HCT116 (cell line): ENCODE measurements around the gene FAN1. TPM values are rescaled to one million over a fixed set of nuclear protein-coding genes. Genes with fewer than 3 reads are reported as not detected.

Experiments used
- ATAC-seq: fragments of 200-7000 bp; cut with Tn5 transposase; 2 replicates; pipeline ENCODE4 v1.9.1; 2020; ENCODE audit warnings: mild to moderate bottlenecking, moderate library complexity
- BruUV-seq: library from RNA; stranded (reverse); fragments of 400-500 nt; replicated peaks from 2 replicates; lab custom pipeline; 2021; lab: Mats Ljungman, UMichigan
- CTCF ChIA-PET: fragments of 300-600 bp; sonication (Branson Sonifier 250); formaldehyde crosslinking; loops from one replicate; lab custom pipeline; 2021; ENCODE audit warnings: antibody characterized with exemption; lab: Charles Lee
- POLR2A ChIA-PET: fragments of 300-600, 350-600 bp; sonication (Branson Sonifier 250); formaldehyde crosslinking; loops from one replicate; lab custom pipeline; 2021; ENCODE audit warnings: antibody characterized with exemption; lab: Charles Lee
- RAD21 ChIA-PET, 2 experiments: fragments of 300-600 bp; sonication (Branson Sonifier 250); formaldehyde crosslinking; loops; one replicate each; lab custom pipeline; 2023; ENCODE audit warnings: low total read pairs in 2 of 2; ENCODE audit not compliant: uncharacterized antibody in 2 of 2, unreplicated experiment in 2 of 2, low non-redundant PET in 1 of 2; lab: Charles Lee
- DNase-seq: peaks from one replicate; pipeline ENCODE4 v3.0.0-alpha.2; 2010; ENCODE audit warnings: low read depth, low spot score
- H2AFZ ChIP-seq: fragments of 200-600 bp; shearing (Covaris generic), sonication (generic); 2 replicates; pipeline ENCODE4 v1.6.1; 2017; ENCODE audit warnings: low read depth, mixed run types, mixed read lengths, antibody characterized with exemption, low read length; ENCODE audit not compliant: poor library complexity, severe bottlenecking
- H3K27ac ChIP-seq: 2 replicates; pipeline ENCODE4 v1.5.1; 2012; ENCODE audit warnings: low read depth, low read length
- H3K27me3 ChIP-seq: fragments of 200-600 bp; sonication (generic); 2 replicates; pipeline ENCODE4 v1.6.1; 2016; ENCODE audit warnings: mixed run types, low read length, mixed read lengths; ENCODE audit not compliant: insufficient read depth
- H3K36me3 ChIP-seq, 2 experiments: fragments of 200-500 bp in 1 of 2; fragments of 200-600 bp in 1 of 2; sonication (Bioruptor generic) in 1 of 2; sonication (generic) in 1 of 2; 2 replicates each; pipeline versions ENCODE4 v1.5.1 to v1.6.1; 2014 to 2016; ENCODE audit warnings: low read length in 2 of 2, inconsistent platforms in 1 of 2, mixed read lengths in 1 of 2, mixed run types in 1 of 2; ENCODE audit not compliant: insufficient read depth in 2 of 2, control insufficient read depth in 1 of 2
- H3K4me1 ChIP-seq, 2 experiments: fragments of 200-600 bp in 1 of 2; sonication (generic) in 1 of 2; 2 replicates each; pipeline versions ENCODE4 v1.5.1 to v1.6.1; 2012 to 2017; ENCODE audit warnings: low read length in 2 of 2, inconsistent platforms in 1 of 2, mild to moderate bottlenecking in 1 of 2, mixed read lengths in 1 of 2, mixed run types in 1 of 2, moderate library complexity in 1 of 2; ENCODE audit not compliant: insufficient read depth in 2 of 2, control insufficient read depth in 1 of 2
- H3K4me2 ChIP-seq: fragments of 200-600 bp; sonication (generic); 2 replicates; pipeline ENCODE4 v1.6.1; 2017; ENCODE audit warnings: mixed run types, low read length, mixed read lengths
- H3K4me3 ChIP-seq, 2 experiments: fragments of 200-600 bp in 1 of 2; sonication (generic) in 1 of 2; replicated peaks in 1 of 2; 2 replicates each; pipeline ENCODE4 v1.5.1; 2011 to 2016; ENCODE audit warnings: low read length in 2 of 2, control low read depth in 1 of 2, low read depth in 1 of 2, mild to moderate bottlenecking in 1 of 2, mixed read lengths in 1 of 2, mixed run types in 1 of 2
- H3K79me2 ChIP-seq: fragments of 200-600 bp; sonication (generic); 2 replicates; pipeline ENCODE4 v1.6.1; 2017; ENCODE audit warnings: mild to moderate bottlenecking, mixed run types, low read length, moderate library complexity, mixed read lengths; ENCODE audit not compliant: insufficient read depth
- H3K9ac ChIP-seq: fragments of 200-600 bp; sonication (generic); 2 replicates; pipeline ENCODE4 v1.6.1; 2016; ENCODE audit warnings: low read length, mixed read lengths
- H3K9me2 ChIP-seq: fragments of 200-600 bp; sonication (generic), shearing (Covaris generic); 2 replicates; pipeline ENCODE4 v1.6.1; 2017; ENCODE audit warnings: mixed run types, mild to moderate bottlenecking, moderate library complexity; ENCODE audit not compliant: insufficient read depth
- H3K9me3 ChIP-seq, 2 experiments: fragments of 200-500 bp in 1 of 2; fragments of 200-600 bp in 1 of 2; sonication (Bioruptor generic) in 1 of 2; sonication (generic) in 1 of 2; 2 replicates each; pipeline ENCODE4 v1.6.1; 2014 to 2017; ENCODE audit warnings: low read length in 2 of 2, mixed read lengths in 2 of 2, inconsistent platforms in 1 of 2, low read depth in 1 of 2, mild to moderate bottlenecking in 1 of 2, mixed run types in 1 of 2, moderate library complexity in 1 of 2; ENCODE audit not compliant: control insufficient read depth in 1 of 2, insufficient read depth in 1 of 2
- H4K20me1 ChIP-seq: fragments of 200-600 bp; sonication (generic), shearing (Covaris generic); 2 replicates; pipeline ENCODE4 v1.6.1; 2017; ENCODE audit warnings: mixed run types, mild to moderate bottlenecking, moderate library complexity; ENCODE audit not compliant: insufficient read depth
- ATF3 ChIP-seq: IDR thresholded peaks from 2 replicates; pipeline ENCODE4 v1.6.1; 2012
- CEBPB ChIP-seq: IDR thresholded peaks from 2 replicates; pipeline ENCODE4 v1.6.1; 2012; ENCODE audit warnings: low read depth
- EGR1 ChIP-seq: IDR thresholded peaks from 2 replicates; pipeline ENCODE4 v1.6.1; 2012; ENCODE audit warnings: low read depth
- ELF1 ChIP-seq: IDR thresholded peaks from 2 replicates; pipeline ENCODE4 v1.6.1; 2012; ENCODE audit warnings: low read depth, borderline replicate concordance
- FOSL1 ChIP-seq: IDR thresholded peaks from 2 replicates; pipeline ENCODE4 v1.6.1; 2012; ENCODE audit warnings: low read depth
- POLR2A ChIP-seq: IDR thresholded peaks from 2 replicates; pipeline ENCODE4 v1.7.0; 2011; ENCODE audit warnings: borderline replicate concordance; ENCODE audit not compliant: insufficient read depth, insufficient read length; ENCODE audit errors: extremely low read depth
- POLR2AphosphoS5 ChIP-seq: IDR thresholded peaks from 2 replicates; pipeline ENCODE4 v1.6.1; 2011; ENCODE audit warnings: mild to moderate bottlenecking, low read depth, low read length, moderate library complexity
- RAD21 ChIP-seq: IDR thresholded peaks from 2 replicates; pipeline ENCODE4 v1.6.1; 2012; ENCODE audit warnings: low read depth, mild to moderate bottlenecking
- SIN3A ChIP-seq: IDR thresholded peaks from 2 replicates; pipeline ENCODE4 v1.6.1; 2012; ENCODE audit warnings: low read depth
- TCF7L2 ChIP-seq: IDR thresholded peaks from 2 replicates; pipeline ENCODE4 v1.7.0; 2011; ENCODE audit warnings: borderline replicate concordance, inconsistent platforms; ENCODE audit not compliant: insufficient read depth, insufficient read length; ENCODE audit errors: extremely low read depth
- YY1 ChIP-seq: IDR thresholded peaks from 2 replicates; pipeline ENCODE4 v1.6.1; 2011; ENCODE audit warnings: low read length, low read depth, moderate library complexity, mild to moderate bottlenecking; ENCODE audit not compliant: insufficient replicate concordance; ENCODE audit errors: extremely low read depth
- ZBTB33 ChIP-seq: IDR thresholded peaks from 2 replicates; pipeline ENCODE4 v1.6.1; 2011; ENCODE audit warnings: mild to moderate bottlenecking, low read length, moderate library complexity; ENCODE audit not compliant: insufficient replicate concordance; ENCODE audit errors: extremely low read depth
- ZFX ChIP-seq: fragments of 450-650 bp; IDR thresholded peaks from 2 replicates; pipeline ENCODE4 v1.6.1; 2017
- ZNF274 ChIP-seq: fragments of 200-500 bp; sonication (Bioruptor generic); IDR thresholded peaks from 2 replicates; pipeline ENCODE4 v1.6.1; 2014; ENCODE audit warnings: mild to moderate bottlenecking, low read depth, low read length, inconsistent platforms
- intact Hi-C: fragments of 100-400 bp; cut with micrococcal nuclease; formaldehyde crosslinking; loops from 2 replicates; pipeline ENCODE4 v1.10.0; 2022
- total RNA-seq: library from RNA; stranded (reverse); gene quantifications from one replicate; pipeline ENCODE4 v1.2.1, GENCODE V29; 2021; ENCODE audit not compliant: unreplicated experiment

Gene FAN1
- total RNA-seq, 1 experiment from 2014 or later, result 17.4 TPM

GRCh38 chr15:30991255-30992235 is 87.8 kb downstream of the FAN1 start, which contains the start of gene MTMR10:
Gene MTMR10, minus strand, starts transcription at chr15:30991628. Its CDS starts 122 bp downstream, at chr15:30991506.
- TF ChIP-seq CEBPB (no peak), POLR2AphosphoS5 (peak; percentile 86; the same call in 1 of the 2 replicates), FOSL1 (no peak), ZFX (peak; percentile 98), POLR2A (peak; percentile 82), YY1 (peak; percentile 59), RAD21 (no peak), ELF1 (peak; percentile 25; the same call in 1 of the 2 replicates), ZNF274 (no peak), TCF7L2 (no peak), SIN3A (no peak; the same call in 1 of the 2 replicates), ZBTB33 (peak; percentile 83), EGR1 (no peak), ATF3 (no peak)
- peak; percentile 36 for DNase-seq
- H4K20me1 ChIP-seq, result no peaks in the 10 kb centered on the region
- peak within 1 kb of the TSS; percentile 87 for H3K9ac ChIP-seq
- intact Hi-C loops, result no loop called here
- RAD21 ChIA-PET, result no interaction called here
- H3K27ac ChIP-seq, result peak within 1 kb of the TSS; percentile 99
- no peaks in the 10 kb centered on the region for H3K27me3 ChIP-seq
- peaks cover 10 to 23% of the 10 kb centered on the region in 2 experiments; a peak in 3 of 4 replicates for H3K4me1 ChIP-seq
- H3K36me3 ChIP-seq, result peaks cover 0 to 2% of the 10 kb centered on the region in 2 experiments; a peak in 1 of 4 replicates
- H3K4me2 ChIP-seq, result peak within 1 kb of the TSS; percentile 89
- H2AFZ ChIP-seq, result no peak within 1 kb of the TSS
- peak; percentile 94 for ATAC-seq
- H3K4me3 ChIP-seq, result peak within 1 kb of the TSS; percentile 92 to 93
- POLR2A ChIA-PET, result interaction anchor here (1.2 kb wide), 1 partner anchor 88 kb away, joined by 4 read pairs; the partner anchor contains the start of gene FAN1
- CTCF ChIA-PET, result interaction anchor here (0.6 to 1.1 kb wide), 2 partner anchors 137 to 138 kb away, joined by 3 read pairs; no protein-coding TSS in a partner anchor
- H3K79me2 ChIP-seq, result peaks cover 15% of the 10 kb centered on the region
- H3K9me3 ChIP-seq, result no peaks in the 10 kb centered on the region
- H3K9me2 ChIP-seq, result no peaks in the 10 kb centered on the region
- BruUV-seq, result no TSS peak
